Stomach (tissue), 4 donors: ENCODE measurements around the gene SCNN1B.

Experiments used
- CTCF ChIP-seq, 7 experiments: fragments of 450-650 bp in 4 of 7; fragments of 200-600 bp in 3 of 7; sonication (generic) in 3 of 7; IDR thresholded peaks; one replicate each; pipeline ENCODE4 v1.5.1; 2016 to 2019; ENCODE audit warnings: antibody characterized with exemption in 7 of 7, control low read depth in 2 of 7, mild to moderate bottlenecking in 1 of 7
- POLR2A ChIP-seq, 4 donors: fragments of 450-650 bp; IDR thresholded peaks; one replicate each; pipeline ENCODE4 v1.6.1; 2016; ENCODE audit warnings: antibody characterized with exemption in 4 of 4, control low read depth in 2 of 4, mild to moderate bottlenecking in 1 of 4, moderate library complexity in 1 of 4
- POLR2AphosphoS5 ChIP-seq, 3 donors: sonication (generic); formaldehyde crosslinking; IDR thresholded peaks; one replicate each; pipeline ENCODE4 v1.6.1; 2016; ENCODE audit warnings: antibody characterized with exemption in 3 of 3

GRCh38 chr16:23317266-23317661 lies 15.2 kb downstream of the SCNN1B start:
- TF ChIP-seq CTCF (IDR thresholded peaks at IDR 0.05): no peak
- no peak for TF ChIP-seq POLR2A (IDR thresholded peaks at IDR 0.05)
- TF ChIP-seq POLR2AphosphoS5 (IDR thresholded peaks at IDR 0.05): no peak
